HG02763 (cell line): Measurements from ENCODE around the gene NR1H2.

Source experiments
- ATAC-seq: cut with Tn5 transposase; IDR thresholded peaks from one replicate; pipeline ENCODE4 v1.9.1; 2021; ENCODE audit warnings: mild to moderate bottlenecking, moderate library complexity; ENCODE audit not compliant: unreplicated experiment

Gene NR1H2

DNA sequence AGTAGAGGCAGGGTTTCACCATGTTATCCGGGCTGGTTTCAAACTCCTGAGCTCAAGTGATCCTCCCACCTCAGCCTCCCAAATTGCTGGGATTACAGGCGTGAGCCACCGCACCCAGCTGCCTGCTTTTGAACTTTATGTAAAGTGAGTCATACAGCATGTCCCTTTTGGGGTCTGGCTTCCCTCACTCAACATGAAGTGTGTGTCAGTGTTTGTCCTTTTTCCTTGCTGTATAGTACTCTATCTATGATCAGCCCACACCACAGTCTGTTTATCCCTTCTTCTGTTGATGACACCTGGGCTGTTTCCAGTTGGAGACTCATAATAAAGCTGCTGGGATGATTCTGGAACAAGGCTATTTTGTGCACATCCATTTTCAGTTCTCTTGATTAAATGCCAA lies 44.6 kb downstream of the NR1H2 start:
- ATAC-seq, result no peak

- ATAC-seq, result no peak
Observed at GRCh38 chr19:50422397-50423278, 46.4 kb downstream of the NR1H2 start.

- ATAC-seq, result no peak
Observed at GRCh38 chr19:50423279-50424113, 47.2 kb downstream of the NR1H2 start.

DNA sequence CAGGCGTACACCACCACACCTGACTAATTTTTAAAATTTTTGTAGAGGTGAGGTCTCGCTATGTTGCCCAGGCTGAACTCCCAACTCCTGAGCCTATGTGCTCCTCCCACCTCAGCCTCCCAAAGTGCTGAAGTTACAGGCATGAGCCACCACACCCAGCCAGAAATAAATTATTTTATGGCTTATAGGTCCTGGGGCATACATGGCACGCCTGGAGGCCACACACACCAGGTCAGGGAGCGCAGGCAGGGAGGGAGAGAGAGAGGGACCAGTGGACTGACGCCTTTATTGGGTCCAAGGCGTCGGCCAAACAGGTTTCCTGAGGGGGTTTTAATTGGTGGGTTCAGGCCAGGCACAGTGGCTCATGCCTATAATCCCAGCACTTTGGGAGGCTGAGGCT lies 49.3 kb downstream of the NR1H2 start:
- ATAC-seq, result no peak

- ATAC-seq, result no peak
Observed at GRCh38 chr19:50427318-50427925, 51.2 kb downstream of the NR1H2 start.

DNA sequence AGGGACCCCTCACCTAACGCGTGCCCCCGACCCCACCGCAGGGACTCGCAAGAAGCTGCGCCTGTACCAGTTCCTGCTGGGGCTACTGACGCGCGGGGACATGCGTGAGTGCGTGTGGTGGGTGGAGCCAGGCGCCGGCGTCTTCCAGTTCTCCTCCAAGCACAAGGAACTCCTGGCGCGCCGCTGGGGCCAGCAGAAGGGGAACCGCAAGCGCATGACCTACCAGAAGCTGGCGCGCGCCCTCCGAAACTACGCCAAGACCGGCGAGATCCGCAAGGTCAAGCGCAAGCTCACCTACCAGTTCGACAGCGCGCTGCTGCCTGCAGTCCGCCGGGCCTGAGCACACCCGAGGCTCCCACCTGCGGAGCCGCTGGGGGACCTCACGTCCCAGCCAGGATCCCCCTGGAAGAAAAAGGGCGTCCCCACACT lies 51.8 kb downstream of the NR1H2 start:
- ATAC-seq, result no peak

DNA sequence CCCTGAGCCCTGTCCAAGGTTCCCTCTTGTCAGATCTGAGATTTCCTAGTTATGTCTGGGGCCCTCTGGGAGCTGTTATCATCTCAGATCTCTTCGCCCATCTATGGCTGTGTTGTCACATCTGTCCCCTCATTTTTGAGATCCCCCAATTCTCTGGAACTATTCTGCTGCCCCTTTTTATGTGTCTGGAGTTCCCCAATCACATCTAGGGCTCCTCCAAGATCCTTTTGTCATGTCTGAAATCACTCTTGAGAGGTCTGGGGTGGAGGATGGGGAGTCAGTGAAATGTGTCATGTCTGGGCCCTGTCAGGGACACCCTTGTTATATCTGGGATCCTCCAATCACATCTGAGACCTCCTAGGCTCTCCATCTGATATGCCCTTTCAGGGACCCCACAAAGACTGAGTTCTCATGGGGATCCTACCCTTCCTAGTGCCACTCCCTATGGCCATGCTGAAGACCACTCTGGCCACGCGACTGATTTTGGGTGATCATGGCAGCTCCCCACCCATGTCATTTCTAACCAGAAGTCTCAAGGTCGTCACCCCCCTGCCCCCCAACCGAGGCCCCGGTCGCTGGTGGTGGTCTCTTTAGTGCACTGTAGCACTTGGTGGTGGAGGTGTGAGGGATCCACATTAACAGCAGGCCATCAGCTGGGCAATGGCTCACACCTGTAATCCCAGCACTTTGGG lies 52.7 kb downstream of the NR1H2 start:
- ATAC-seq, result no peak

DNA sequence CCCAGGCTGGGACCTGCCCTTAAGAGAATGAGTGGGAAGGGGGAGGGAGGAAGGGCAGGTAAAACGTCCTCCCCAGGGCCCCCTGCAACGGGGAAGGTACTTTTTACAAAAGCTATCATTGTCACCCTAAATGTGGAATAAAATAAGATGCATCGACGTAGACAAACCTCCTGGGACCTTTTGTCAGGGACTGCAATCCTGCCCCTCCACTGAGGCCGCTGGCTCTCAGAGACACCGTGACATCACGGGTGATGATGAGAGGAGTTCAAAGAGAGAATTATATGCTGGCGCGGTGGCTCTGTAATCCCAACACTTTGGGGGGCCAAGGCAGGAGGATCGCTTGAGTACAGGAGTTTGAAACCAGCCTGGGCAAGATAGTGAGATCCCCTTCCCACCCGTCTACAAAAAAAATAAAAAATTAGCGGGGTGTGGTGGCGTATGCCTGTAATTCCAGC lies 54.7 kb downstream of the NR1H2 start:
- no peak for ATAC-seq

DNA sequence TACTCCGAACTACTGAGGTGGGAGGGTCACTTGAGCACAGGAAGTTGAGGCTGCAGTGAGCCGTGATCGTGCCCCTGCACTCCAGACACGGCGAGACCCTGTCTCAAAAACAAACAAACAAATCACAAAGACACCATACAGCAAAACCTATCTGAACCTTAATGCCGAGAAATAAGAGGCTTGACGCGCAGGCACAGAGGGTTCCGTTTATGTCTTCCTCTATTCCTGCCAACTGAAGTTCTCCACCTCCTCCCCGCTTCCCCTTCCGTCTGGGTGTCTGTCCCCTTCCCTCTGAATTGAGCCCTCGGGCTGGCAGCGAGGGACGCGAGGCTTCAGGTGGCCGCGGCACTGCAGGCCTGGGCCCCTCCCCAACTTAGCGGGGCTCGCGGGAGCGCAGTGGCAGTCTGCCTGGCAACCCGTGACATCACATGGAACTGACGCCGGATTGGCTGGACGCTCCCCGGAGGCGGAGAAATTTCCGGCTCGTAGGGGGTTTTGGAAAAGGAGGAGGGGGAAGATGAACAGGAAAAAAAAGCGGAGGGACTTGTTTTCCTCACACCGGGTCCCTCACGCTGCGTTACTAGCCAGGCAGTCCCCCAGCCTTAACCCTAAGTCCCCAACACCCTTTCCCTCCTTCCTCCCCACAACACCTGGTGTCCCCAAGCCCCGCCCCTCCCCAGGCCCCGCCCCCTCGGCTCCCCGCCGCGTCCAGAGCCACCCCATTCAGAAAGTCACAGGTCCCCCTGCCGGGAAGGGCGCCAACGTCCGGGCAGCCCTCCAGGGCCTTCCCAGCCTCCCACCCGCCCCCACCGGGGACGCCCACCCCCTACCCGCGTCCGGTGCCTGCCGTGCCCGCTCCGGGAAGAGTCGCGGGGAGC lies 55.3 kb downstream of the NR1H2 start:
- ATAC-seq, result peak; percentile 75

GRCh38 chr19:50432221-50433028 lies 56.2 kb downstream of the NR1H2 start, which contains the start of gene MYBPC2:
Gene MYBPC2, plus strand, starts transcription at chr19:50432892. Its CDS starts 62 bp downstream, at chr19:50432954.
- no peak for ATAC-seq
